Endometrial microvascular endothelial cells (primary cell): ENCODE data around the gene TMEM150B. TPM values are rescaled to one million over a fixed set of nuclear protein-coding genes. Genes with fewer than 3 reads are reported as not detected.

Experiments used
- in situ Hi-C: cut with HindIII; loops from 2 replicates; pipeline ENCODE4 v1.10.0; 2017; ENCODE audit warnings: low sequenced_read_pairs, low pct_unique_long_range_greater_than_20kb; ENCODE audit errors: inconsistent ontology term
- total RNA-seq: library from RNA; depleted of rRNA; stranded (reverse); fragments of >200 nt; gene quantifications from one replicate; pipeline ENCODE4 v1.2.3, GENCODE V29; 2015; ENCODE audit errors: inconsistent ontology term

The TMEM150B gene
- total RNA-seq, 1 donor from 2014 or later: not detected

GRCh38 chr19:55287361-55288079 lies 37.6 kb downstream of the TMEM150B start:
- in situ Hi-C loops: no loop called here

GRCh38 chr19:55285229-55285890 lies 39.8 kb downstream of the TMEM150B start:
- in situ Hi-C loops: no loop called here

DNA sequence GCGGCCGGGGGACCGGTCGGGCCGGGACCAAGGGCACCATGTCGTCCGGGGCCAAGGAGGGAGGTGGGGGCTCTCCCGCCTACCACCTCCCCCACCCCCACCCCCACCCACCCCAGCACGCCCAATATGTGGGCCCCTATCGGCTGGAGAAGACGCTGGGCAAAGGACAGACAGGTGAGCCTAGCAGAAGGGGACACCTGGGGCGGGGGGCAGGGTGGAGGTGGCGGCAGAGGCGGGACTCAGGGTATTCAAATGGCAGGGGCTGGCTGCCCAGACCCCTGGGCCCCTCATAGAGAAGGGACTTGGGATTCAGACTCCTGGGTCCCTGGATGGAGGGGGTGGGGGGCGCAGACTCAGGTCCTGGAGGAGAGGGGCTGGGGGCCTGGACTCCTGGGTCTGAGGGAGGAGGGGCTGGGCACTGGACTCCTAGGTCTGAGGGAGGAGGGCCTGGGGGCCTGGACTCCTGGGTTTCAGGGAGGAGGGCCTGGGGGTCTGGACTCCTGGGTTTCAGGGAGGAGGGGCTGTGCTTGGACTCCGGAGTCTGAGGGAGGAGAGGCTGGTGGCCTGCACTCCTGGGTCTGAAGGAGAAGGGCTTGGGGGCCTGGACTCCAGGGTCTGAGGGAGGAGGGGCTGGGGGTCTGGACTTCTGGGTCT lies 40.6 kb downstream of the TMEM150B start:
- in situ Hi-C loops: no loop called here

GRCh38 chr19:55283548-55284377 lies 41.4 kb downstream of the TMEM150B start, which contains the start of gene BRSK1:
Gene BRSK1, plus strand, starts transcription at chr19:55283997. Its CDS starts 446 bp downstream, at chr19:55284443.
- in situ Hi-C loops: no loop called here

- in situ Hi-C loops: no loop called here
These were observed 45.1 kb downstream of the TMEM150B start, which contains the start of gene HSPBP1 for GRCh38 chr19:55279770-55280643. Gene HSPBP1, minus strand, starts transcription at chr19:55280110. Its CDS starts 502 bp downstream, at chr19:55279608.

GRCh38 chr19:55279340-55279739 lies 45.8 kb downstream of the TMEM150B start:
- in situ Hi-C loops: no loop called here

- in situ Hi-C loops: no loop called here
These were observed 46.6 kb downstream of the TMEM150B start for GRCh38 chr19:55278391-55279135.

GRCh38 chr19:55277494-55277893 lies 47.6 kb downstream of the TMEM150B start:
- in situ Hi-C loops: no loop called here

GRCh38 chr19:55276720-55277430 lies 48.3 kb downstream of the TMEM150B start:
- in situ Hi-C loops: no loop called here

- in situ Hi-C loops: no loop called here
These were observed 49.1 kb downstream of the TMEM150B start for GRCh38 chr19:55275851-55276719.

DNA sequence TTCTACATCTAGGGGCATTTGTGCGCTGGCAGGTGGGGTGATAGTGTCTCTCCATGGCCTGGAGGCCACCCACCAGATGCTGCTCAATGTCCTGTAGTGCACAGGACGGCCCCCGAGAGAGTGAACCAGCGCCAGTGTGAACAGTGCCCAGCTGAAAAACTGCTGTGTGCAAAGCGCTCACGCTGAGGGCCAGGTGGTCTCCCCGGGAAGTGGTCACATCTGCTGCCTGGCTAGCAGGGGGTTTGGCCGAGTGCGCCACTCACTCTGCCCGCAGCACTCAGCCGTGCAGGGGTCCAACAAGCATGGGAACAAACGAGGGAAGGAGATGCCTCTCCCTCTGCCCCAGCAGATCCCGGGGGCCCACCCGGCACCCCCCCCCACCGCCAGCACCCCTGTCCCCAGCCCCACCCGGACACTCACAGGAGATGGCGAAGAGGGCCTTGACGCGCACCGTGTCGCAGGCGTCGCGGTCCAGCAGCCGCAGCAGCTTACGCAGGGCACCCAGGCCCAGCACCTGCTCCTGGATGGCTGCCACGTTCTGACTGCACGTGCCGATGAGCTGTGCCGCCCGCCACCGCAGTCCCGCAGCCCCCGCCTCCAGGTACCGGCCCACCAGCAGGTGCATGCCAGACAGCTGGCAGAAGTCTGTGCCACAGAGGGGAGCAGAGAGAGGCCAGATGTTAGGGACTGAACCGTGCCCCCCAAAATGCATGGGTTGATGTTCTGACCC lies 51.0 kb downstream of the TMEM150B start:
- in situ Hi-C loops: no loop called here

DNA sequence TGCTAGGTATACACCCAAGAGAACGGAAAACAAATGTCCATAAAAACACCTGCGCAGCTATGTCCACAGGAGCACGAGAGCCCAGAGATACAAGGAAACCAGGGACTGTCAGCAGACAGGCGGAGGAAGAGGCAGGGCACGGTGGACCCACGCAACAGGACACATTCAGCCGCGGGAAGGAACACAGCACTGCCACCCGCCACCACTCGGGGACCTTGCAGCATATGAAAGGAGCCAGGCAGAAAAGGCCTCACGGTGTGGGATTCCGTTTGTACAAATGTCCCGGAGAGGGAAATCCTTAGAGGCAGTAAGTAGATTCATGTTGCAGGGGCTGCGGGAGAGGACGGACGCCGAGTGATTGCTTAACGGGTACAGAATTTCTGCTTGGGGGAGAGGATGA lies 53.0 kb downstream of the TMEM150B start:
- in situ Hi-C loops: no loop called here

DNA sequence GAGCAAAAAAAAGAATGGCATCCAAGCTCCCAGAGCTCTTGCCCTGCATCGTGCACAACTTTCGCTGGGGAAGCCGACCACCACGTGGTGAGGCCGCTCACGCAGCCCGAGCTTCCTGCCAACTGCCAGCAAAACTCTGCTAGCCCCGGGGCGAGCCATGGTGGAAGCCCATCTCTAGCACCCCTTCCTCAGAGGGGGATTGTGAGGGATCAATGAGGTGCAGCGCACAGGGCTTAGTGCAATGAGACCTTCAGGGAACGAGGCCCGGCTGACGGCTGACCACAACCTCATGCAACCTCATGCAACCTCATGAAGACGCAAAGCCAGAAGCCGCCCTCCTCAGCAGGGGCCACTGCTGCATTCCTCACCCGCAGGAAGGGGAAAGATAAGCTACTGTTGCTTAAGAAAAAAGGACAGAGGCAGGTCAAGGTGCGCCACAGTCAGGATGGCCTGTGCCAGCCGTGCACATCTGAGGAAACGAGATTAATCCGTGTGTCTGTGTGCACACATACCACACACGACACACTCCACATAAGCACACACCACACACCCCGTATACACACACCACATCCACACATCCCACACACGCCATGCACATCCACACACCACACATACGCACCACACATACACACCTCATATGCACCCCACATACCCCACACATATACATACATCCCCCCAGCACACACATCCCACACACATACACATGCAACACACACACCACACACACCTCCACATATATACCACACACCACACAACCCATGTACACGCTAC lies 54.8 kb downstream of the TMEM150B start:
- in situ Hi-C loops: no loop called here

DNA sequence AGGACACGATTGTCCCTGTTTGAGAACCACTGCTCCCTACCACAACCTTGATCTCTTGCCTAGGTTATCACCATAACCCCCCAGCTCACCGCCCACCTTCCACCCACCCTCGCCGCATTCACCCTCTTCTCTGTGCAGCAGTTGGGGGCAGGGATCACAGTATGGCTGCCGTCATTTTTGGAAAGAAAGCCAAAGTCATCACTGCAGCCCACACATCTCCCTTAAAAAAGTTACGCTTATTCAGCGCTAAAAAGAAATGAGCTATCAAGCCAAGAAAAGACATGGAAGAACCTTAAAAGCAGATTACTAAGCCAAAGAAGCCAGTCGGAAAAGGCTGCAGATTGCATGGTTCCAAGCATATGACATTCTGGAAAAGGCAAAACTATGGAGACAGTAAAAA lies 55.8 kb downstream of the TMEM150B start:
- in situ Hi-C loops: no loop called here

DNA sequence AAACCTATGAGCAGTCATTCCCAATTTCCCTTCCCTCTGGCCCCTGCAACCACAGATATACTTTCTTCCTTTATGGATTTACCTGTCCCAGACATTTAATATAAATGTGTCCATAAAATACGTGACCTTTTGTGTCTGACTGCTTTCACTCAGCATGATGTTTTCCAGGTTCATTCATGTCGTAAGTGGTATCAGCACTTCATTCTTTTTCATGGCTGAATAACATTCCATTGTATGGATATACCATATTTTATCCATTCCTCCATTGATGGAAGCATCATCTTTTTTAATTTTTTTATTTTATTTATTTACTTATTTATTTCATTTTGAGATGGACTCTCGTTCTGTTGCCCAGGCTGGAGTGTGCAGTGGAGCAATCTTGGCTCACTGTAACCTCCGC lies 58.3 kb downstream of the TMEM150B start:
- in situ Hi-C loops: no loop called here
